Measurements from ENCODE around the gene TTF2.
"Not testable (repeated sequence)": the region's sequence is repeated elsewhere in the genome, so short reads cannot be mapped to it uniquely, and the experiment has no call there.

The TTF2 gene

GRCh38 chr1:117122330-117123025, 62.4 kb downstream of the TTF2 start:
- DNase-seq, result no peak

GRCh38 chr1:117123274-117123673, 63.1 kb downstream of the TTF2 start:
- no peak for DNase-seq

GRCh38 chr1:117124661-117125060, 64.5 kb downstream of the TTF2 start:
- no peak for DNase-seq

- DNase-seq, result no peak
Observed at GRCh38 chr1:117127795-117128194, 67.7 kb downstream of the TTF2 start.

- peak; percentile 56 for DNase-seq
Observed at GRCh38 chr1:117128323-117129079, 68.4 kb downstream of the TTF2 start.

- DNase-seq, result no peak
Observed at GRCh38 chr1:117130526-117130925, 70.4 kb downstream of the TTF2 start.

- no peak for DNase-seq
Observed at GRCh38 chr1:117135329-117135728, 75.2 kb downstream of the TTF2 start.

GRCh38 chr1:117136749-117137148, 76.6 kb downstream of the TTF2 start:
- no peak for DNase-seq

GRCh38 chr1:117137281-117137855, 77.2 kb downstream of the TTF2 start:
- DNase-seq, result no peak

- DNase-seq, result no peak
Observed at GRCh38 chr1:117138106-117138505, 78.0 kb downstream of the TTF2 start.

GRCh38 chr1:117138561-117138960, 78.4 kb downstream of the TTF2 start:
- no peak for DNase-seq

GRCh38 chr1:117142200-117142599, 82.1 kb downstream of the TTF2 start:
- no peak for DNase-seq

GRCh38 chr1:117143172-117143571, 83.0 kb downstream of the TTF2 start:
- DNase-seq, result no peak

- no peak for DNase-seq
Observed at GRCh38 chr1:117143871-117144270, 83.7 kb downstream of the TTF2 start.

GRCh38 chr1:117146072-117146471, 85.9 kb downstream of the TTF2 start:
- DNase-seq, result no peak

- no peak for DNase-seq
Observed at GRCh38 chr1:117146575-117147340, 86.6 kb downstream of the TTF2 start.

GRCh38 chr1:117147341-117147831, 87.3 kb downstream of the TTF2 start:
- DNase-seq, result no peak

GRCh38 chr1:117147856-117148588, 87.9 kb downstream of the TTF2 start:
- DNase-seq, result peak; percentile 19

GRCh38 chr1:117150316-117150715, 90.2 kb downstream of the TTF2 start:
- no peak for DNase-seq

- DNase-seq, result not testable (repeated sequence)
Observed at GRCh38 chr1:117151305-117151704, 91.2 kb downstream of the TTF2 start.
